Measurements from ENCODE around the gene GSTA2. TPM values are rescaled to one million over a fixed set of nuclear protein-coding genes. Genes with fewer than 3 reads are reported as not detected.
"Not testable (repeated sequence)": the region's sequence is repeated elsewhere in the genome, so short reads cannot be mapped to it uniquely, and the experiment has no call there.

The GSTA2 gene
- total and polyA plus RNA-seq, 2 donors from 2014 or later = 0.28 to 133 TPM

DNA sequence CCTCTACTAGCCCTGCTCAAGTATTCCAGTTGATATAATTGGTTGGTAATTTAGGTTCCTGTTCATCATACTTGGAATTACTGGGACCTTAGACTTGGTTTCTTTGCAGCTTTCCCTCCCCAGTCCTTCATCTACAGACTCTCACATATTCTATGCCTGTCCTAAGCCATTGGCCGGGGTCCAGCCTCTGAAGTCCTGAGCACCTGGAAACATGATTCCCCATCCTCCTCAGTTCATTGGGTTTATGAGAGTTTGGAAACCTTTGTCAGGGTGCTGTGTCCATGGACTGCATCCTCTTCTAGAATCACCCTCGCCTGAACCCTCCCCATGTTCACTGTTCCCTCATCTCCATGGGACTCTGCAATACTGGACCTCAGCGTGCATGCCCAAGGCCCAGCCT, 8.8 kb downstream of the GSTA2 start:
- H3K27me3 ChIP-seq (ENCODE audit: control insufficient read depth, insufficient read depth, low read length) = no peaks in the 10 kb centered on the region
- intact Hi-C loops (cut with DNase I) = no loop called here
- H3K27ac ChIP-seq (ENCODE audit: low read depth in 2 of 2, low read length in 2 of 2) = no peak overlapping the region
- no peaks in the 10 kb centered on the region for H3K9me3 ChIP-seq (ENCODE audit: control insufficient read depth in 2 of 3, insufficient read depth in 1 of 3, low read length in 3 of 3)
- H3K4me1 ChIP-seq (ENCODE audit: control insufficient read depth in 2 of 3, insufficient read depth in 2 of 3, low read depth in 1 of 3, low read length in 3 of 3) = no peaks in the 10 kb centered on the region
- TF ChIP-seq, protein P1, sequence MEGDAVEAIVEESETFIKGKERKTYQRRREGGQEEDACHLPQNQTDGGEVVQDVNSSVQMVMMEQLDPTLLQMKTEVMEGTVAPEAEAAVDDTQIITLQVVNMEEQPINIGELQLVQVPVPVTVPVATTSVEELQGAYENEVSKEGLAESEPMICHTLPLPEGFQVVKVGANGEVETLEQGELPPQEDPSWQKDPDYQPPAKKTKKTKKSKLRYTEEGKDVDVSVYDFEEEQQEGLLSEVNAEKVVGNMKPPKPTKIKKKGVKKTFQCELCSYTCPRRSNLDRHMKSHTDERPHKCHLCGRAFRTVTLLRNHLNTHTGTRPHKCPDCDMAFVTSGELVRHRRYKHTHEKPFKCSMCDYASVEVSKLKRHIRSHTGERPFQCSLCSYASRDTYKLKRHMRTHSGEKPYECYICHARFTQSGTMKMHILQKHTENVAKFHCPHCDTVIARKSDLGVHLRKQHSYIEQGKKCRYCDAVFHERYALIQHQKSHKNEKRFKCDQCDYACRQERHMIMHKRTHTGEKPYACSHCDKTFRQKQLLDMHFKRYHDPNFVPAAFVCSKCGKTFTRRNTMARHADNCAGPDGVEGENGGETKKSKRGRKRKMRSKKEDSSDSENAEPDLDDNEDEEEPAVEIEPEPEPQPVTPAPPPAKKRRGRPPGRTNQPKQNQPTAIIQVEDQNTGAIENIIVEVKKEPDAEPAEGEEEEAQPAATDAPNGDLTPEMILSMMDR (IDR thresholded peaks at IDR 0.05; ENCODE audit: borderline replicate concordance, extremely low read depth, insufficient read depth) = no peak
- no peak overlapping the region for H3K4me3 ChIP-seq (ENCODE audit: low read length in 3 of 3)
- DNase-seq (no peak), FAIRE-seq (no peak)
- peaks cover 0 to 16% (median 3%) of the 10 kb centered on the region in 3 donors for H3K36me3 ChIP-seq (ENCODE audit: control insufficient read depth in 2 of 3, insufficient read depth in 3 of 3, low read length in 3 of 3)
- H3K9ac ChIP-seq (ENCODE audit: low read length in 3 of 3) = no peak overlapping the region

DNA sequence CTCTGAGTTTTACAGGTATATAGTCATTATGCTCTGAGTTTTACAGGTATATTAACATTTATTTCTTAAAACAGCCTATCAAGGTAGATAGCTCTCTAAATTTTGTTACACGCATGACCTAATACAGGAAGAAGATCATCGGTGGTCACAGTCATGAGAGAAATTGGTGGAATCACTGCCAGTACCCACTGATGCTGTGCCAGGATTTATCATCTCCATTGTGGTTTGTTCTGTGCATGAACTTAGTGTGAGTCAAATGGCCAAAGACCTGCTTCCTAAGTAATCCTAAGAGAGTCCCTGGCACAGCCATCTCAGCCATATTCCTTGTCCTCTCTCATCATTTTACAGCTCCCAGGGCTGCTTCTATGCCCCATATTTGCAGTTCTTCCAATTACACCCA, 10.1 kb downstream of the GSTA2 start:
- H3K27ac ChIP-seq (ENCODE audit: low read depth in 2 of 2, low read length in 2 of 2); H3K9me3 ChIP-seq (ENCODE audit: control insufficient read depth in 2 of 3, insufficient read depth in 1 of 3, low read length in 3 of 3); H3K27me3 ChIP-seq (ENCODE audit: control insufficient read depth, insufficient read depth, low read length); DNase-seq; FAIRE-seq; intact Hi-C loops (cut with DNase I); H3K4me1 ChIP-seq (ENCODE audit: control insufficient read depth in 2 of 3, insufficient read depth in 2 of 3, low read depth in 1 of 3, low read length in 3 of 3); H3K4me3 ChIP-seq (ENCODE audit: low read length in 3 of 3); H3K9ac ChIP-seq (ENCODE audit: low read length in 3 of 3): not testable (repeated sequence)
- peaks cover 0 to 16% (median 3%) of the 10 kb centered on the region in 3 donors for H3K36me3 ChIP-seq (ENCODE audit: control insufficient read depth in 2 of 3, insufficient read depth in 3 of 3, low read length in 3 of 3)

DNA sequence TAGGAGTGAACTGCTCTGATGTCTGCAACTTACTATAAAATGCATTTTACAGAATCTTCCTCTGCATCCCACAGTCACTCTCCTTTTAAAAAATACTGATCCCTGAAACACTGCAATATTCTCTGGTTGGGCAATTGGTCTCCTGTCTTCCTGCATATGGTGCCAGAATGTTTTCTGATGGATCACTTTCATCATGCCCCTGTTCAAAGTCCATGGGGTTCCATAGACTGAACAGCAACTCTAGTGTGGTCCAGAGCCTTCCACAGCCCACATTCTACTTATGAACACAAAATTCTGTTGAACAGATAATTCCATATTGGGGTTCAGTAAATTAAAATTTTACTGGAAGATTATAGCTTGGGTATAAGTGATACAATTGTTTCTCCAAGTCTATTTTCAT, 11.0 kb downstream of the GSTA2 start:
- FAIRE-seq = no peak

DNA sequence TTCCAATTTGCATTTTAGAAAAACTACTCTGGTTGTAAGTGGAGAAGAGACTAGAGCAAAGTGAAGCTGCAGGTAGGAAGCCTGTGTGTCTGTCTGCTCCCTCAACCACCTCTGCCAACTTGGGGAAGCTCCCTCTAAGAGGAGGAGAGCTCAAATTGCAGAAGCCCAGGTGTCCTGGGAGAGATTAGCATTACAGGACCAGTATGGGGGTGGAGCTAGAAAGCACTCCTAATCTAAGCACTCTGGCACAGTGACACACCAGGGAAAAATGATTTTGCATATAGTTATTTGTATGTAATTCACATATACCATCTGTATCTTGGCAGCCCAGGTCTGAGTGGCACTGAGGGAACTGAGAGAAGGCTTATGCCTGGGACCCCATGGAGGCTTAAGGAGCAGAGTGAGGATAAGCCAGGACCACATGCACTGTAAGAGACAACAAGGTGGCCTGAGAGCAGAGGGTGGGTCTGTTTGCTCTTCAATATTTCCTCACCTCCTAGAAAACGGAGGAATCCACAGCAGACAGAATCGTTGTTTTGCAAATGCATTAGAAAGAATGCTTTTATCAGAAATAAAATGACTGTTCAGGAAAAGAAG, 13.6 kb downstream of the GSTA2 start:
- Histone ChIP-seq H3K9me3 (ENCODE audit: control insufficient read depth in 2 of 3, insufficient read depth in 1 of 3, low read length in 3 of 3) (no peaks in the 10 kb centered on the region), H3K9ac (ENCODE audit: low read length in 3 of 3) (no peak overlapping the region), H3K36me3 (ENCODE audit: control insufficient read depth in 2 of 3, insufficient read depth in 3 of 3, low read length in 3 of 3) (peaks cover 0 to 16% (median 3%) of the 10 kb centered on the region in 3 donors), H3K27me3 (ENCODE audit: control insufficient read depth, insufficient read depth, low read length) (no peaks in the 10 kb centered on the region), H3K4me1 (ENCODE audit: control insufficient read depth in 2 of 3, insufficient read depth in 2 of 3, low read depth in 1 of 3, low read length in 3 of 3) (no peaks in the 10 kb centered on the region), H3K4me3 (ENCODE audit: low read length in 3 of 3) (no peak overlapping the region), H3K27ac (ENCODE audit: low read depth in 2 of 2, low read length in 2 of 2) (no peak overlapping the region)
- intact Hi-C loops (cut with DNase I) = no loop called here
- DNase-seq = no peak
- TF ChIP-seq, protein P1 (IDR thresholded peaks at IDR 0.05; ENCODE audit: borderline replicate concordance, extremely low read depth, insufficient read depth) = no peak
- no peak for FAIRE-seq

More for the DNA sequence above, 11.0 kb downstream of the GSTA2 start:
- no peak overlapping the region for H3K4me3 ChIP-seq (ENCODE audit: low read length in 3 of 3)
- no peak for DNase-seq
- H3K9ac ChIP-seq (ENCODE audit: low read length in 3 of 3) = no peak overlapping the region
- TF ChIP-seq, protein P1 (IDR thresholded peaks at IDR 0.05; ENCODE audit: borderline replicate concordance, extremely low read depth, insufficient read depth) = no peak
- no peaks in the 10 kb centered on the region for H3K9me3 ChIP-seq (ENCODE audit: control insufficient read depth in 2 of 3, insufficient read depth in 1 of 3, low read length in 3 of 3)
- peaks cover 0 to 16% (median 3%) of the 10 kb centered on the region in 3 donors for H3K36me3 ChIP-seq (ENCODE audit: control insufficient read depth in 2 of 3, insufficient read depth in 3 of 3, low read length in 3 of 3)
- H3K27ac ChIP-seq (ENCODE audit: low read depth in 2 of 2, low read length in 2 of 2) = no peak overlapping the region
- no peaks in the 10 kb centered on the region for H3K4me1 ChIP-seq (ENCODE audit: control insufficient read depth in 2 of 3, insufficient read depth in 2 of 3, low read depth in 1 of 3, low read length in 3 of 3)
- intact Hi-C loops (cut with DNase I) = no loop called here
- H3K27me3 ChIP-seq (ENCODE audit: control insufficient read depth, insufficient read depth, low read length) = no peaks in the 10 kb centered on the region

DNA sequence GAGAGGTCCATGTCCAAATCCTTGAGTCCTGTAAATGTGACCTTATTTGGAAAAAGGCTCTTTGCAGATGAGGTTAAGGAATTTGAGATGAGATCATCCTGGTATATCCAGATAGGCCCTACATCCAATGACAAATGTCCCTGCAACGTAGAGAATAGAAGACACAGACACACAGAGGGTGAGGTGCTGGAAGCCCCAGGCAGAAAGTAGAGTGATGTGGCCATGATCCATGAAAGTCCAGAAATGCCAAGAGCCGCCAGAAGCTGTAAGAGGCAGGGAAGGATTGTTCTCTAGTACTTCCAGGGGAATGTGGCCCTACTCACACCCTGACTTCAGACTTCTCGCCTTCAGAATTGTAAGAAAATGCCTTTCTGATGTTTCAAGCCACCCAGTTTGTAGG, 16.0 kb downstream of the GSTA2 start:
- H3K4me3 ChIP-seq (ENCODE audit: low read length in 3 of 3); intact Hi-C loops (cut with DNase I); H3K9ac ChIP-seq (ENCODE audit: low read length in 3 of 3); H3K27me3 ChIP-seq (ENCODE audit: control insufficient read depth, insufficient read depth, low read length); H3K27ac ChIP-seq (ENCODE audit: low read depth in 2 of 2, low read length in 2 of 2); H3K9me3 ChIP-seq (ENCODE audit: control insufficient read depth in 2 of 3, insufficient read depth in 1 of 3, low read length in 3 of 3); H3K4me1 ChIP-seq (ENCODE audit: control insufficient read depth in 2 of 3, insufficient read depth in 2 of 3, low read depth in 1 of 3, low read length in 3 of 3); FAIRE-seq: not testable (repeated sequence)
- H3K36me3 ChIP-seq (ENCODE audit: control insufficient read depth in 2 of 3, insufficient read depth in 3 of 3, low read length in 3 of 3) = peaks cover 0 to 10% (median 3%) of the 10 kb centered on the region in 3 donors
- peak in 1 of 5 donors; percentile 30 for DNase-seq
